ENCODE measurements around the gene CD96. TPM values are rescaled to one million over a fixed set of nuclear protein-coding genes. Genes with fewer than 3 reads are reported as not detected.
"Not testable (repeated sequence)": the region's sequence is repeated elsewhere in the genome, so short reads cannot be mapped to it uniquely, and the experiment has no call there.

Gene CD96
- total RNA-seq, 8 experiments from 2014 or later, result 0.09 to 2.5 (median 0.21) TPM; not detected in 3

DNA sequence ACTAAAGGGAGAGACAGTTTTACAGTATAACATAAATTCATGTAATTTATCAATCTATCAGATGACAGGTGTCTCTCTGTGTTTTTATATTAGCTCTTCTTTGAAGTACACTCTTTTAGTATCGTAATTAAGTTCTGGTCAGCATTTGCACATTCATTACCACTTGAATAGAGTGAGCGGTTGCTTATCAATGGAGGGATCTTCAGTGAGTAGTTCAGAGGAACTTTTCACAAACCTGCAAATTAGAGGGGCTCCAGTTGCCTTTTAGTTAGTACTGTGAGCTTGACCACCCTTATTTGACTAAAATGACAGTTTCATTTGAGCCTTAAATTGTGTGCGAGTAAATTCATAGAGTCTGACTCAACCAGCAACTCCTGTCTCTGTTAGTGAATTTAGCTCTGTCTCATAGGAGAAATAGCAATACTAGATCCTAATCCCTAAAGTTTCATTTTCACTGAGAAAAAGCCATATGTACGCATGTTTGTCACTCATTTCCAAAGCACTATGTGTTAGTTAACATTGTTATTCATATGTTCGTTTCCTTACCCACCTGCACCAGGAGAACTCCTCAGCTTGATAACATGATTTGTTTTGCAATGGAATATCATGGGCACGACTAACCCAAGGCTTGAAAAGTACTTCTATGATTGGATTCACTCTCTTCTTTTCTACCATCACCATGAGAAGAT, 110.6 kb downstream of the CD96 start:
- in situ Hi-C loops (cut with MboI; ENCODE audit: low pct_unique_long_range_greater_than_20kb in 2 of 9, low sequenced_read_pairs in 9 of 9, unreplicated experiment in 9 of 9), result no loop called here
- Histone ChIP-seq H3K4me3 (no peak overlapping the region), H3K27ac (no peak overlapping the region), H3K4me1 (replicated peaks in 1 of 2) (peaks cover 0 to 3% of the 10 kb centered on the region in 2 donors)
- WGBS, 10 experiments, result 5 to 69% (median 43%) methylated on average over 1 to 6 of the region's 6 CpGs
- ATAC-seq (replicated peaks in 6 of 8), result no peak

DNA sequence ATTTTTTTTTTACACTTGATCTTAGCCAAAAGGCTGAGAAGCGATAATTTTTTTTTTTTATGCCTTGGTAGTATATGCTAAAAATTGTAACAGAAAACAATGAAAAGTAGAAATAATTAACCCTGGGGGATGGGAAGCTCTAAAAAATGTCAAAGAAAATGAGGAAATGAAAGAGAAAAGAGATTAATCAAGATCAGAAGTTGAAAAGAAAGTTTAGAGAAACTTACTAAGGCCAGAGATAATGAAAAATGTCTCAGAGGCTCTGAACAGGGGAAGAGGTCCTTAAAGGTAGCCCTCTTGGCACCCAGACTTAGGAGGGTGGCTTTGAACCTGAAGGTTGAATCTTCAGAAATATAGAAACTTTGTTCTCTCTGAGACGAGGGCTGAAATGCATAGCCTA, 111.8 kb downstream of the CD96 start:
- no peak overlapping the region for H3K4me3 ChIP-seq
- ATAC-seq (replicated peaks in 6 of 8), result no peak
- in situ Hi-C loops (cut with MboI; ENCODE audit: low pct_unique_long_range_greater_than_20kb in 2 of 9, low sequenced_read_pairs in 9 of 9, unreplicated experiment in 9 of 9), result no loop called here
- H3K4me1 ChIP-seq (replicated peaks in 1 of 2), result peaks cover 0 to 3% of the 10 kb centered on the region in 2 donors
- 67 to 100% (median 86%) methylated on average over 1 to 2 of the region's 2 CpGs; no CpG with 5 or more reads in 1 of the 10 experiments for WGBS, 10 experiments
- H3K27ac ChIP-seq, result no peak overlapping the region

DNA sequence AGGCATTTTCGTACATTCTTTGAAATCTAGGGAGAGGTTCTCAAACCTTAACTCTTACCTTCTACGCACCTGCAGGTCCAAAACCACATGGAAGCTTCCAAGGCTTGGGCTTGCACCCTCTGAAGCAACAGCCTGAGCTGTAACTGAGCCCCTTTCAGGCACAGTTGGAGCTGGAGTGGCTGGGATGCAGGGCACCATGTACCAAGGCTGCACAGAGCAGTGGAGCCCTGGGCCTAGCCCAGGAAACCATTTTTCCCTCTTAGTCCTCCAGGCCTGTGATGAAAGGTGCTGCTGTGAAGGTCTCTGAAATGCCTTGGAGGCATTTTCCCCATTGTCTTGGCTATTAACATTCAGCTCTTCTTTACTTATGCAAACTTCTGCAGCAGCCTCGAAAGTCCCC, 120.0 kb downstream of the CD96 start:
- no peak overlapping the region for H3K27ac ChIP-seq
- in situ Hi-C loops (cut with MboI; ENCODE audit: low pct_unique_long_range_greater_than_20kb in 2 of 9, low sequenced_read_pairs in 9 of 9, unreplicated experiment in 9 of 9), result no loop called here
- WGBS, 10 experiments, result 45 to 100% (median 71%) methylated on average over 1 to 3 of the region's 3 CpGs; no CpG with 5 or more reads in 2 of the 10 experiments
- ATAC-seq (replicated peaks in 6 of 8), result no peak
- H3K4me1 ChIP-seq (replicated peaks in 1 of 2), result no peaks in the 10 kb centered on the region
- no peak overlapping the region for H3K4me3 ChIP-seq

DNA sequence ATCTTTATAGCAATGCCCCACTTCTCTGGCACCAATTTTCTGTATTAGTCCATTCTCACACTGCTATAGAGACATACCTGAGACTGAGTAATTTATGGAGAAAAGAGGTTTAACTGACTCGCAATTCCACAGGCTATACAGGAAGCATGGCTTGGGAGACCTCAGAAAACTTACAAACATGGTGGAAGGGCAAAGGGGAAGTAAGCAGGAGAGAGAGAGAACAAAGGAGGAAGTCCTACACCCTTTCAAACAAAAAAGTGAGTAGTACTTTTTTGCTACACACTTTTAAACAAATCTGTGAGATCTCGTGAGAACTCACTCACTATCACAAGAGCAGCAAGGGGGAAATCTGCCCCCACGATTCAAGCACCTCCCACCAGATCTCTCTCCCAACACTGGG, 120.9 kb downstream of the CD96 start:
- no peak overlapping the region for H3K27ac ChIP-seq
- 57 to 100% (median 87%) methylated on average over 1 to 3 of the region's 3 CpGs; no CpG with 5 or more reads in 1 of the 10 experiments for WGBS, 10 experiments
- H3K4me3 ChIP-seq, result no peak overlapping the region
- no peak for ATAC-seq (replicated peaks in 6 of 8)
- in situ Hi-C loops (cut with MboI; ENCODE audit: low pct_unique_long_range_greater_than_20kb in 2 of 9, low sequenced_read_pairs in 9 of 9, unreplicated experiment in 9 of 9), result no loop called here
- H3K4me1 ChIP-seq (replicated peaks in 1 of 2), result no peaks in the 10 kb centered on the region

DNA sequence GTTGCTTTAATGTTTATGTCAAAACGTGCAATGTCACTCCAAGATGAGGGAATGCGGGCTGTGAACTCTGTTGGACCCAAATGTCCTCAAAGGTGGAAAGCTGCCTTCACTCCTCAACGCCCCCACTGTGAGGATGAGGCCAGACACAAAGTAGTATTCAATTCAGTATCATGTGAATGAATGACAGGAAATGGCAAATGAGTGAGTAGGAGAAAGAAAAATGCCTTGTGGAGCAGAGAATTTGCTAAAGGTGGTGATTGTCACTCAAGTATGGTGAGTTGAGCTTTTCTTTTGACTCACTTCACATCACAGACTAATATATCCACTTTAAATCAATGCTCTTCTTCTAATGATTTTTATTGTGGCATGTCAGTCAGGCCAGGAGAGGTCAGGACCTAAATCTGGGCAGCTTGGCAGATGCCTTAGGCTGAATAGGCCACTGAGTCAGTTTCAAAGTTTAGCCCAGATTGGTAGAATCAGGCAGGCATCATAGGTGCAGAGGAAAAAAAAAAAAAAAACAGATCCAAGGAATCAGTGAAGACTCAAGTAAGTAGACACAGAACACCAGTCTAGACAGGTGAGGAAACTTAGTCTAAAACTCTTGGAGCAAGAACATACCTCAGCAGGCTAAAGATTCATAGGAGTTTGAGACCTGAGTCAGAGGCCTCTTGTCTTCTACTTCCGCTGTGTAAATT, 124.2 kb downstream of the CD96 start:
- in situ Hi-C loops (cut with MboI; ENCODE audit: low pct_unique_long_range_greater_than_20kb in 2 of 9, low sequenced_read_pairs in 9 of 9, unreplicated experiment in 9 of 9), result no loop called here
- WGBS, 10 experiments, result 58 to 83% (median 70%) methylated on average over 2 to 4 of the region's 4 CpGs; no CpG with 5 or more reads in 2 of the 10 experiments
- ATAC-seq (replicated peaks in 6 of 8), result no peak
- Histone ChIP-seq H3K4me3 (no peak overlapping the region), H3K4me1 (replicated peaks in 1 of 2) (no peaks in the 10 kb centered on the region), H3K27ac (no peak overlapping the region)

DNA sequence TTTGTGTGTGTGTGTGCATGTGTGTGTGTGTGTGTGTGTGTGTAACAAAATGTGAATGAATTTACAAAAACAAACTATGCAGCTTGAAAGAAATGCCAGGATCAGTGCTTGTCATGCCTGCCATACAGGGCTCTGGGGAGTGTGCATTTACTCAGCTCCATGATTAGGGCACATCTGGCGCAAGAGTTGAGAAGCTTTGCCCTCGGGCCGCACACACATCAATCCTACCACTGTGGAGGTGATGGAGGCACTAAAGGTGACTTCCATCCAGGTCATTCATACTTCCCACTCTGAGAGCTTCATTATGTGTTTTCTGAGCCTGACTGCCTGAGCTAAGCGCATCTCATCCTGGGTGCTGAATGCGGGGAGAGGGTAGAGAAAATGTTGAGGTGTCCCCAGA, 125.2 kb downstream of the CD96 start:
- Histone ChIP-seq H3K4me3 (no peak overlapping the region), H3K27ac (no peak overlapping the region), H3K4me1 (replicated peaks in 1 of 2) (no peaks in the 10 kb centered on the region)
- in situ Hi-C loops (cut with MboI; ENCODE audit: low pct_unique_long_range_greater_than_20kb in 2 of 9, low sequenced_read_pairs in 9 of 9, unreplicated experiment in 9 of 9), result no loop called here
- no peak for ATAC-seq (replicated peaks in 6 of 8)
- 83 to 100% (median 97%) methylated on average over 1 to 5 of the region's 5 CpGs; no CpG with 5 or more reads in 5 of the 10 experiments for WGBS, 10 experiments

DNA sequence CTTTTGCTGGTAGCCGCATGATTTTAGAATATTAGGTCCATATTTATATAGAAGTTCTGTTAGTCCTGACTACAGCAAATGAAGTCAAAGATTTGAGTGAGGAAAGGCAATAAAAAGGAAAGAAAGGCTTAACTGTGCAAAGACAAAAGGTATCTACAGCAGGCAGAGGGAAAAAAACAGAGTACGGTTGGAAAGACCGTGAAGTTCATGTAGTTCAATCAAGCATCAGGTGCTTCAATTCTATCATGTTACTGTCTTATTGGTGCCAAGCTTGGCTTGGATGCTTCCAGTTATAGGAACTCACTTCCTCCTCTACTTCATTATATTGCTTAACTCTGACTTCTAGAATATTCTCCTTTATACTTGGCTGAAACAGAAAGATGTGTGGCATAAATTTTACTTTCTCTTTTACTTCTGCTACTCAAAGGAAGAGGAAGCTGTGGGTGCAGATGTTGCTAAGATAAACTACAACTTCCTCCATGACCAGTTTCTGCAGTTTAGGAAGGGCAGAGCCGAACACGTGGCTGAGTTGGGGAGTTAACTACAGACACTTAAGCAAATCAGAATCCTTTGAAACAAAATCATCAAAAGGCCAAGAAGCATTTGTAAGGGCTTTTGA, 125.7 kb downstream of the CD96 start:
- Histone ChIP-seq H3K27ac (no peak overlapping the region), H3K4me3 (no peak overlapping the region), H3K4me1 (replicated peaks in 1 of 2) (no peaks in the 10 kb centered on the region)
- 41 to 100% (median 83%) methylated on average over 2 to 5 of the region's 5 CpGs for WGBS, 10 experiments
- in situ Hi-C loops (cut with MboI; ENCODE audit: low pct_unique_long_range_greater_than_20kb in 2 of 9, low sequenced_read_pairs in 9 of 9, unreplicated experiment in 9 of 9), result no loop called here
- peak in 2 of 8 experiments; percentile 42 to 86 for ATAC-seq (replicated peaks in 6 of 8)

DNA sequence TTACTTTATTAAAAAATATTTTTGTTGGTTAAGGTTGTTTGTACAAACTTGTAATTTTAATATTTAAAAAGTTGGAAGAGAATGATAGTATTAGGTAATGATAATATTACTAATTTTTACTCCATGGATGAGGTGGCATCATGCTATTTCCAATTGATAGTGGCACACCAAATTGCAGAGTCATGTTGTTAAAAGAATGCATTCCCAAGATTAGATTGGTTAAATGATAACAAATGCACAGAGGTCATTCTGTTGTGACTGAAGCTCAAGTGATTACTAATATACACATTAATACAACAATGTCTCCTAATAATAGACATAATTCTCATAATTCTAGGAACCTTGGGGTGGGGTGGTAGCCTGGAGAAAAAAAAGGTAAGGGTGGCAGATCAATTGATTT, 126.3 kb downstream of the CD96 start:
- in situ Hi-C loops (cut with MboI; ENCODE audit: low pct_unique_long_range_greater_than_20kb in 2 of 9, low sequenced_read_pairs in 9 of 9, unreplicated experiment in 9 of 9), result no loop called here
- ATAC-seq (replicated peaks in 6 of 8), result no peak
- no peaks in the 10 kb centered on the region for H3K4me1 ChIP-seq (replicated peaks in 1 of 2)
- H3K27ac ChIP-seq, result no peak overlapping the region
- H3K4me3 ChIP-seq, result no peak overlapping the region

DNA sequence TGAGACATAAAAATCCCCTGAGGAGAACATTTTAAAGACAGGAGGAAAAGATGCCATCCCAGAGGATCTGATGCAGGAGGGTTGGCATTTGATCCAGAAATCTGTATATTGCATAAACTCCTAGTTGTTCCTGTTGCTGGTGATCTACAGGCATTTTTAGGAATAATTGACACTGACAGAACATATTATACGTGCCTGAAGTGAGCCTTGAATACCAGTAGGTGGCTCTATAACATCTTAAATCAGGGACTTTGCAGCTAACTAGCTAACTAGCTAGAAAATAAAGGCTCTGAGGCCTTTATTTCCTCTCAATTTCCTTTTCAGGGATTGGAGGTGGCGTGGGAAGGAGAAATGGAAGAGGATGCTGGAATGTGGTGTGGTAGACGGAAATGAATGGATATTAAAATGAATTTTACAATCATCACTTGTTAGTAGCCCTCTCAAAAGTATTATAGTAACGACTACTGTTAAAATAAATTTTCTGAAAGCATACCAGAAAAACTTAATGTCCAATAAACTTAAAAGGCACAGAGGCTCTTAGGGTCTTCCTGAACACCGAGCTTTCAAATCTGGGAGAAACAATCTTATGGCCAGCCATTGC, 127.0 kb downstream of the CD96 start:
- Histone ChIP-seq H3K27ac (no peak overlapping the region), H3K4me1 (replicated peaks in 1 of 2) (no peaks in the 10 kb centered on the region), H3K4me3 (no peak overlapping the region)
- 7 to 57% (median 40%) methylated on average over 2 to 5 of the region's 5 CpGs for WGBS, 10 experiments
- in situ Hi-C loops (cut with MboI; ENCODE audit: low pct_unique_long_range_greater_than_20kb in 2 of 9, low sequenced_read_pairs in 9 of 9, unreplicated experiment in 9 of 9), result no loop called here
- ATAC-seq (replicated peaks in 6 of 8), result peak; percentile 50 to 85 (median 72)

DNA sequence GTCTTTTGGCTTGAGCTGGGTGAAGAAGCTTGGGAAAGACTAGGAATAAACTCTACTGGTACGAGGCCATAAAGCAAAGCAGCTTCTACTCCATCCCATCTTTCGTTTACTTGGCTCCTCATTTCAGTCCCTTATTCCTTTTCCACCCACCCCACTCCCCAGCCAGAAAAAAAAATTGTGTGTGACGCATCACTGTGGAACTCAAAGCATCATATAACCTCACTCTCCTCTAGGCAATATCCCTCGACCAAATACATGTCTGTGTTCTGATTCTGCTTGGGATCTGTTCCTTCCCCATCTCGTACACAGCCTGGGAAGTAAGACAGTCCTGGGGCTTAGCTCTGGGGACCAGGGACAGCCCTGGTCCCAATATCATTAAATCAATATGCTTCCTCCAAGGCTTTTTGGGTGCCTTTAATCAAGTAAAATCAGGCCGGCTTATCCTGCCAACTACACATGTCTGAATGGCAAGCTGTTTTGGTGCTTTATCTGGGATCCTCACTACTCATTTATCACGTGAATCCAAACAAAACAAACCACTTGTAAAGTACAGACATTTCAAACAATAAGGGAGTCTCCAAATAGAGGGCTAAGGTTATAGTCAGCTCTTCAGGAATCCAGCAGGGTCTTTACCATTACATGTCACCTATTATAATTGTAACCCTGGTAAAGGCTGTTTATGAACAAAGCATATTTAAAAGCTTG, 128.1 kb downstream of the CD96 start:
- in situ Hi-C loops (cut with MboI; ENCODE audit: low pct_unique_long_range_greater_than_20kb in 2 of 9, low sequenced_read_pairs in 9 of 9, unreplicated experiment in 9 of 9), result no loop called here
- no peak overlapping the region for H3K27ac ChIP-seq
- H3K4me3 ChIP-seq, result no peak overlapping the region
- WGBS, 10 experiments, result 48 to 100% (median 68%) methylated on average over 1 to 6 of the region's 7 CpGs; no CpG with 5 or more reads in 1 of the 10 experiments
- no peaks in the 10 kb centered on the region for H3K4me1 ChIP-seq (replicated peaks in 1 of 2)
- no peak for ATAC-seq (replicated peaks in 6 of 8)

DNA sequence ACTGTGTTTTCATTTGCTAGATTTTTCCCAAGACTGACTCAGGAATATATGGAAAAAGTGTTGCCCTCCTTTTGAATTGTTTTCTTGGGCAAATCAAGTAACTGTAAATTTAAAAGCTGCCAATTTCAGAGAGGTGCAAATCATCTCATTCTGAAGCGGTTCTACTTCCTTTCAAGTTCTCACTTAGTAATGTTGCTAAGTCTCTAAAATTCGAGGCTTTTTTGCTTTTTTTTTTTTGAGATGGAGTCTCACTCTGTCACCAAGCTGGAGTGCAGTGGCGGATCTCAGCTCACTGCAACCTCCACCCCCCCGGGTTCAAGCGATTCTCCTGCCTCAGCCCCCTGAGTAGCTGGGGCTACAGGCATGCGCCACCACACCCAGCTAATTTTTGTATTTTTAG, 130.5 kb downstream of the CD96 start:
- H3K27ac ChIP-seq; ATAC-seq (replicated peaks in 6 of 8); H3K4me3 ChIP-seq; in situ Hi-C loops (cut with MboI; ENCODE audit: low pct_unique_long_range_greater_than_20kb in 2 of 9, low sequenced_read_pairs in 9 of 9, unreplicated experiment in 9 of 9): not testable (repeated sequence)
- peaks cover 15 to 21% of the 10 kb centered on the region in 2 donors for H3K4me1 ChIP-seq (replicated peaks in 1 of 2)
- WGBS, 10 experiments, result 20 to 88% (median 70%) methylated on average over 1 to 5 of the region's 6 CpGs; no CpG with 5 or more reads in 3 of the 10 experiments

DNA sequence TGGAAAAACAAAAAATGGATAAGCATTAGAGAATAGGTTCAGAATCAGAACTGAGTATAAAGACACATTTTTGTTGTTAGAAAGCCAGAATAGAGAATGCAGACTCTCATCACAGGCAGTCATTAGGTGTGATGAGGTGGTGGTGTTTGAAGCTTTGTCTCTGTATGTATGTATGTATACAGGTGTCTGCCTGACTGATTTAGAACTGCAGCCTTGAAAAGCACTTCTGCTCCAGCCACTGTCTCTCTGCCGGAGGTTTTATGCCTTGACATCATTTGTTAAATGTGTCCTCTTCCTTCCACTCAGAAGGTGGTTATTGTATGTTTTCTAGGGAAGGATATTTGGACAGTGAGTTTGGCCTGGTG, 133.8 kb downstream of the CD96 start:
- in situ Hi-C loops (cut with MboI; ENCODE audit: low pct_unique_long_range_greater_than_20kb in 2 of 9, low sequenced_read_pairs in 9 of 9, unreplicated experiment in 9 of 9), result loop anchor here in 1 of 9 experiments (25.0 kb wide), 1 partner anchor 89 kb away; the partner anchor contains the start of gene ZBED2
- Histone ChIP-seq H3K27ac (no peak overlapping the region), H3K4me1 (replicated peaks in 1 of 2) (peaks cover 15 to 27% of the 10 kb centered on the region in 2 donors), H3K4me3 (peak overlapping the region; percentile 13 to 59 (median 50))
- WGBS, 10 experiments, result 14 to 88% (median 33%) methylated on average over 1 of the region's 1 CpG; no CpG with 5 or more reads in 5 of the 10 experiments
- ATAC-seq (replicated peaks in 6 of 8), result no peak

Data from motor neuron (in vitro differentiated cells).